HCT116 (cell line): ENCODE results near the gene GAK. TPM values are rescaled to one million over a fixed set of nuclear protein-coding genes. Genes with fewer than 3 reads are reported as not detected.

Experiments
- ATAC-seq: fragments of 200-7000 bp; cut with Tn5 transposase; 2 replicates; pipeline ENCODE4 v1.9.1; 2020; ENCODE audit warnings: mild to moderate bottlenecking, moderate library complexity
- BruUV-seq: library from RNA; stranded (reverse); fragments of 400-500 nt; replicated peaks from 2 replicates; lab custom pipeline; 2021; lab: Mats Ljungman, UMichigan
- CTCF ChIA-PET: fragments of 300-600 bp; sonication (Branson Sonifier 250); formaldehyde crosslinking; loops from one replicate; lab custom pipeline; 2021; ENCODE audit warnings: antibody characterized with exemption; lab: Charles Lee
- POLR2A ChIA-PET: fragments of 300-600, 350-600 bp; sonication (Branson Sonifier 250); formaldehyde crosslinking; loops from one replicate; lab custom pipeline; 2021; ENCODE audit warnings: antibody characterized with exemption; lab: Charles Lee
- RAD21 ChIA-PET, 2 experiments: fragments of 300-600 bp; sonication (Branson Sonifier 250); formaldehyde crosslinking; loops; one replicate each; lab custom pipeline; 2023; ENCODE audit warnings: low total read pairs in 2 of 2; ENCODE audit not compliant: uncharacterized antibody in 2 of 2, unreplicated experiment in 2 of 2, low non-redundant PET in 1 of 2; lab: Charles Lee
- DNase-seq: peaks from one replicate; pipeline ENCODE4 v3.0.0-alpha.2; 2010; ENCODE audit warnings: low read depth, low spot score
- H2AFZ ChIP-seq: fragments of 200-600 bp; shearing (Covaris generic), sonication (generic); 2 replicates; pipeline ENCODE4 v1.6.1; 2017; ENCODE audit warnings: low read depth, mixed run types, mixed read lengths, antibody characterized with exemption, low read length; ENCODE audit not compliant: poor library complexity, severe bottlenecking
- H3K27ac ChIP-seq: 2 replicates; pipeline ENCODE4 v1.5.1; 2012; ENCODE audit warnings: low read depth, low read length
- H3K27me3 ChIP-seq: fragments of 200-600 bp; sonication (generic); 2 replicates; pipeline ENCODE4 v1.6.1; 2016; ENCODE audit warnings: mixed run types, low read length, mixed read lengths; ENCODE audit not compliant: insufficient read depth
- H3K36me3 ChIP-seq, 2 experiments: fragments of 200-500 bp in 1 of 2; fragments of 200-600 bp in 1 of 2; sonication (Bioruptor generic) in 1 of 2; sonication (generic) in 1 of 2; 2 replicates each; pipeline versions ENCODE4 v1.5.1 to v1.6.1; 2014 to 2016; ENCODE audit warnings: low read length in 2 of 2, inconsistent platforms in 1 of 2, mixed read lengths in 1 of 2, mixed run types in 1 of 2; ENCODE audit not compliant: insufficient read depth in 2 of 2, control insufficient read depth in 1 of 2
- H3K4me1 ChIP-seq, 2 experiments: fragments of 200-600 bp in 1 of 2; sonication (generic) in 1 of 2; 2 replicates each; pipeline versions ENCODE4 v1.5.1 to v1.6.1; 2012 to 2017; ENCODE audit warnings: low read length in 2 of 2, inconsistent platforms in 1 of 2, mild to moderate bottlenecking in 1 of 2, mixed read lengths in 1 of 2, mixed run types in 1 of 2, moderate library complexity in 1 of 2; ENCODE audit not compliant: insufficient read depth in 2 of 2, control insufficient read depth in 1 of 2
- H3K4me2 ChIP-seq: fragments of 200-600 bp; sonication (generic); 2 replicates; pipeline ENCODE4 v1.6.1; 2017; ENCODE audit warnings: mixed run types, low read length, mixed read lengths
- H3K4me3 ChIP-seq, 2 experiments: fragments of 200-600 bp in 1 of 2; sonication (generic) in 1 of 2; replicated peaks in 1 of 2; 2 replicates each; pipeline ENCODE4 v1.5.1; 2011 to 2016; ENCODE audit warnings: low read length in 2 of 2, control low read depth in 1 of 2, low read depth in 1 of 2, mild to moderate bottlenecking in 1 of 2, mixed read lengths in 1 of 2, mixed run types in 1 of 2
- H3K79me2 ChIP-seq: fragments of 200-600 bp; sonication (generic); 2 replicates; pipeline ENCODE4 v1.6.1; 2017; ENCODE audit warnings: mild to moderate bottlenecking, mixed run types, low read length, moderate library complexity, mixed read lengths; ENCODE audit not compliant: insufficient read depth
- H3K9ac ChIP-seq: fragments of 200-600 bp; sonication (generic); 2 replicates; pipeline ENCODE4 v1.6.1; 2016; ENCODE audit warnings: low read length, mixed read lengths
- H3K9me2 ChIP-seq: fragments of 200-600 bp; sonication (generic), shearing (Covaris generic); 2 replicates; pipeline ENCODE4 v1.6.1; 2017; ENCODE audit warnings: mixed run types, mild to moderate bottlenecking, moderate library complexity; ENCODE audit not compliant: insufficient read depth
- H3K9me3 ChIP-seq, 2 experiments: fragments of 200-500 bp in 1 of 2; fragments of 200-600 bp in 1 of 2; sonication (Bioruptor generic) in 1 of 2; sonication (generic) in 1 of 2; 2 replicates each; pipeline ENCODE4 v1.6.1; 2014 to 2017; ENCODE audit warnings: low read length in 2 of 2, mixed read lengths in 2 of 2, inconsistent platforms in 1 of 2, low read depth in 1 of 2, mild to moderate bottlenecking in 1 of 2, mixed run types in 1 of 2, moderate library complexity in 1 of 2; ENCODE audit not compliant: control insufficient read depth in 1 of 2, insufficient read depth in 1 of 2
- H4K20me1 ChIP-seq: fragments of 200-600 bp; sonication (generic), shearing (Covaris generic); 2 replicates; pipeline ENCODE4 v1.6.1; 2017; ENCODE audit warnings: mixed run types, mild to moderate bottlenecking, moderate library complexity; ENCODE audit not compliant: insufficient read depth
- CBX3 ChIP-seq: IDR thresholded peaks from 2 replicates; pipeline ENCODE4 v1.6.1; 2012; ENCODE audit warnings: low read depth
- CEBPB ChIP-seq: IDR thresholded peaks from 2 replicates; pipeline ENCODE4 v1.6.1; 2012; ENCODE audit warnings: low read depth
- ELF1 ChIP-seq: IDR thresholded peaks from 2 replicates; pipeline ENCODE4 v1.6.1; 2012; ENCODE audit warnings: low read depth, borderline replicate concordance
- EZH2phosphoT487 ChIP-seq: fragments of 200-600 bp; IDR thresholded peaks from 2 replicates; pipeline ENCODE4 v1.6.1; 2018; ENCODE audit warnings: antibody characterized with exemption, borderline replicate concordance
- FOSL1 ChIP-seq: IDR thresholded peaks from 2 replicates; pipeline ENCODE4 v1.6.1; 2012; ENCODE audit warnings: low read depth
- JUND ChIP-seq: IDR thresholded peaks from 2 replicates; pipeline ENCODE4 v1.6.1; 2012
- POLR2A ChIP-seq: IDR thresholded peaks from 2 replicates; pipeline ENCODE4 v1.7.0; 2011; ENCODE audit warnings: borderline replicate concordance; ENCODE audit not compliant: insufficient read depth, insufficient read length; ENCODE audit errors: extremely low read depth
- POLR2AphosphoS5 ChIP-seq: IDR thresholded peaks from 2 replicates; pipeline ENCODE4 v1.6.1; 2011; ENCODE audit warnings: mild to moderate bottlenecking, low read depth, low read length, moderate library complexity
- RAD21 ChIP-seq: IDR thresholded peaks from 2 replicates; pipeline ENCODE4 v1.6.1; 2012; ENCODE audit warnings: low read depth, mild to moderate bottlenecking
- SP1 ChIP-seq: IDR thresholded peaks from 2 replicates; pipeline ENCODE4 v1.6.1; 2012; ENCODE audit warnings: low read depth
- SRF ChIP-seq: IDR thresholded peaks from 2 replicates; pipeline ENCODE4 v1.6.1; 2012; ENCODE audit warnings: low read depth
- TCF7L2 ChIP-seq: IDR thresholded peaks from 2 replicates; pipeline ENCODE4 v1.7.0; 2011; ENCODE audit warnings: borderline replicate concordance, inconsistent platforms; ENCODE audit not compliant: insufficient read depth, insufficient read length; ENCODE audit errors: extremely low read depth
- YY1 ChIP-seq: IDR thresholded peaks from 2 replicates; pipeline ENCODE4 v1.6.1; 2011; ENCODE audit warnings: low read length, low read depth, moderate library complexity, mild to moderate bottlenecking; ENCODE audit not compliant: insufficient replicate concordance; ENCODE audit errors: extremely low read depth
- ZFX ChIP-seq: fragments of 450-650 bp; IDR thresholded peaks from 2 replicates; pipeline ENCODE4 v1.6.1; 2017
- ZNF274 ChIP-seq: fragments of 200-500 bp; sonication (Bioruptor generic); IDR thresholded peaks from 2 replicates; pipeline ENCODE4 v1.6.1; 2014; ENCODE audit warnings: mild to moderate bottlenecking, low read depth, low read length, inconsistent platforms
- intact Hi-C: fragments of 100-400 bp; cut with micrococcal nuclease; formaldehyde crosslinking; loops from 2 replicates; pipeline ENCODE4 v1.10.0; 2022
- total RNA-seq: library from RNA; stranded (reverse); gene quantifications from one replicate; pipeline ENCODE4 v1.2.1, GENCODE V29; 2021; ENCODE audit not compliant: unreplicated experiment
- TF ChIP-seq, protein P1 (sequence below): IDR thresholded peaks from 2 replicates; pipeline ENCODE4 v1.6.1; 2012; ENCODE audit warnings: low read depth
- TF ChIP-seq, protein P2 (sequence below): IDR thresholded peaks from 2 replicates; pipeline ENCODE4 v1.6.1; 2012

The GAK gene
- total RNA-seq, 1 experiment from 2014 or later: 123 TPM

DNA sequence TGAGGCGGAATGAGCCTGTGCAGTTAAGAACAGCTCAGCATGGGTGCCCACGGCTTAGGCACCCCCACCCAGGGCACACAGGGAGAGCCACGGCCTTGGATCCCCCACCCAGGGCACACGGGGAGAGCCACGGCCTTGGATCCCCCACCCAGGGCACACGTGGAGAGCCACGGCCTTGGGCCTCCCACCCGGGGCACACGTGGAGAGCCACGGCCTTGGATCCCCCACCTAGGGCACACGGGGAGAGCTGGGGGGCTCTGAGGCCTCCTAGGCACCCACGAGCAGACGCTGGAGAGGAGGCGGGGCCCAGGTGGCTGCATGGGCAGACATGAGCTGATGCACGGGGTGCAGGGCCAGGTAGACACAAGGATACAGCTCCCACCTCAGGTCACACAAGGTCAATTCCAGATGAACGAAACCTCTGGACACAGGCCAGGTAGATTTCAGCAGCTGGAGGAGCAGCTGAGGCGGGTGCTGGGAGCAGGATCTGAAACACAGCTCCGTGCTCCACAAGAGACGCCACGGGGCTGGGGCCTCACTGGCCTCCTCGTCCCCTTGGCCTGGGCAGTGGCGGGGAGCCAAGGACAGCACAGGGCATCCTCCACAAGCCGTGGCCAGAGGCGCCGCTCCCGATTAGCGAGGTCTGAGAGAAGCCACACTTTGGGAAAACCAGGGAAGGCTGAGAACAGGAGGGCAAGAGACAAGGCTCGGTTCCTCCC, 30.8 kb downstream of the GAK start:
- H2AFZ ChIP-seq: no peak overlapping the region
- TF ChIP-seq FOSL1 (no peak), POLR2A (no peak), SP1 (no peak), YY1 (no peak), RAD21 (no peak), JUND (no peak), EZH2phosphoT487 (no peak), CBX3 (no peak), ZFX (no peak), CEBPB (no peak), ZNF274 (no peak), TCF7L2 (no peak), POLR2AphosphoS5 (no peak), SRF (no peak), ELF1 (no peak)
- TF ChIP-seq, protein P1, sequence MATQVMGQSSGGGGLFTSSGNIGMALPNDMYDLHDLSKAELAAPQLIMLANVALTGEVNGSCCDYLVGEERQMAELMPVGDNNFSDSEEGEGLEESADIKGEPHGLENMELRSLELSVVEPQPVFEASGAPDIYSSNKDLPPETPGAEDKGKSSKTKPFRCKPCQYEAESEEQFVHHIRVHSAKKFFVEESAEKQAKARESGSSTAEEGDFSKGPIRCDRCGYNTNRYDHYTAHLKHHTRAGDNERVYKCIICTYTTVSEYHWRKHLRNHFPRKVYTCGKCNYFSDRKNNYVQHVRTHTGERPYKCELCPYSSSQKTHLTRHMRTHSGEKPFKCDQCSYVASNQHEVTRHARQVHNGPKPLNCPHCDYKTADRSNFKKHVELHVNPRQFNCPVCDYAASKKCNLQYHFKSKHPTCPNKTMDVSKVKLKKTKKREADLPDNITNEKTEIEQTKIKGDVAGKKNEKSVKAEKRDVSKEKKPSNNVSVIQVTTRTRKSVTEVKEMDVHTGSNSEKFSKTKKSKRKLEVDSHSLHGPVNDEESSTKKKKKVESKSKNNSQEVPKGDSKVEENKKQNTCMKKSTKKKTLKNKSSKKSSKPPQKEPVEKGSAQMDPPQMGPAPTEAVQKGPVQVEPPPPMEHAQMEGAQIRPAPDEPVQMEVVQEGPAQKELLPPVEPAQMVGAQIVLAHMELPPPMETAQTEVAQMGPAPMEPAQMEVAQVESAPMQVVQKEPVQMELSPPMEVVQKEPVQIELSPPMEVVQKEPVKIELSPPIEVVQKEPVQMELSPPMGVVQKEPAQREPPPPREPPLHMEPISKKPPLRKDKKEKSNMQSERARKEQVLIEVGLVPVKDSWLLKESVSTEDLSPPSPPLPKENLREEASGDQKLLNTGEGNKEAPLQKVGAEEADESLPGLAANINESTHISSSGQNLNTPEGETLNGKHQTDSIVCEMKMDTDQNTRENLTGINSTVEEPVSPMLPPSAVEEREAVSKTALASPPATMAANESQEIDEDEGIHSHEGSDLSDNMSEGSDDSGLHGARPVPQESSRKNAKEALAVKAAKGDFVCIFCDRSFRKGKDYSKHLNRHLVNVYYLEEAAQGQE: no peak
- TF ChIP-seq, protein P2, sequence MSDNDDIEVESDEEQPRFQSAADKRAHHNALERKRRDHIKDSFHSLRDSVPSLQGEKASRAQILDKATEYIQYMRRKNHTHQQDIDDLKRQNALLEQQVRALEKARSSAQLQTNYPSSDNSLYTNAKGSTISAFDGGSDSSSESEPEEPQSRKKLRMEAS: no peak
- H3K36me3 ChIP-seq: peaks cover 0 to 7% of the 10 kb centered on the region in 2 experiments; a peak in 2 of 4 replicates
- ChIA-PET CTCF (no interaction called here), POLR2A (no interaction called here), RAD21 (no interaction called here)
- DNase-seq (no peak), ATAC-seq (no peak)
- H4K20me1 ChIP-seq: no peaks in the 10 kb centered on the region
- no peak overlapping the region for H3K27ac ChIP-seq
- H3K9me2 ChIP-seq: no peaks in the 10 kb centered on the region
- no peaks in the 10 kb centered on the region for H3K27me3 ChIP-seq
- intact Hi-C loops: no loop called here
- H3K9ac ChIP-seq: no peak overlapping the region
- H3K4me3 ChIP-seq: no peak overlapping the region
- BruUV-seq: no TSS peak
- H3K4me2 ChIP-seq: no peak overlapping the region
- peaks cover 0 to 4% of the 10 kb centered on the region in 2 experiments; a peak in 1 of 4 replicates for H3K9me3 ChIP-seq
- peaks cover 37% of the 10 kb centered on the region for H3K79me2 ChIP-seq
- no peaks in the 10 kb centered on the region for H3K4me1 ChIP-seq
